Breast epithelium (tissue), 3 donors: Measurements from ENCODE around the gene COL16A1.

Experiments
- POLR2A ChIP-seq: fragments of 450-650 bp; IDR thresholded peaks from one replicate; pipeline ENCODE4 v1.6.1; 2016; ENCODE audit warnings: antibody characterized with exemption, mild to moderate bottlenecking, moderate library complexity
- POLR2AphosphoS5 ChIP-seq, 3 donors: sonication (generic); formaldehyde crosslinking; IDR thresholded peaks; one replicate each; pipeline ENCODE4 v1.6.1; 2017; ENCODE audit warnings: antibody characterized with exemption in 3 of 3
- TF ChIP-seq, protein P1 (sequence below), 3 donors: fragments of 450-650 bp; IDR thresholded peaks; one replicate each; pipeline ENCODE4 v1.5.1; 2016 to 2017; ENCODE audit warnings: antibody characterized with exemption in 3 of 3, mild to moderate bottlenecking in 3 of 3, moderate library complexity in 3 of 3

DNA sequence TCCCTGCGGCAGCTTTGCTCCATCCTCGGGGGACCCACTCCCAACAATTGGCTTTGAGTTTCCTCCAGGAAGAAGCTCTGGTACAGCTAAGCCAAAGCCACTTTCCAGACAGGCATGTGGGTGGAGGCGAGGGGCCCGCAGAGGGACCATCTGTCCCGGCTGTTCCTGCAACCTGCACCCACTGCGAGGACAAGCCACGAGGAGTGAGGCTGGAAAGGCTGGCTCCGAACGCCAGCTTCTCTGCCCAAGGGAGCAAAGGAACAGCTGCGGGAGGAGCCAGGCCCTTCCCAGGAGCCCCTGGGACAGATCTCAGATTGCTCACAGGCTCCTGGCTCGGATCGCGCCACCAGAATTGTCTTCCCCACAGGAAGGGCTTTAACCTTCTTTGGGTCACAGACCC is 30.8 kb downstream of the COL16A1 start:
- TF ChIP-seq, protein P1, sequence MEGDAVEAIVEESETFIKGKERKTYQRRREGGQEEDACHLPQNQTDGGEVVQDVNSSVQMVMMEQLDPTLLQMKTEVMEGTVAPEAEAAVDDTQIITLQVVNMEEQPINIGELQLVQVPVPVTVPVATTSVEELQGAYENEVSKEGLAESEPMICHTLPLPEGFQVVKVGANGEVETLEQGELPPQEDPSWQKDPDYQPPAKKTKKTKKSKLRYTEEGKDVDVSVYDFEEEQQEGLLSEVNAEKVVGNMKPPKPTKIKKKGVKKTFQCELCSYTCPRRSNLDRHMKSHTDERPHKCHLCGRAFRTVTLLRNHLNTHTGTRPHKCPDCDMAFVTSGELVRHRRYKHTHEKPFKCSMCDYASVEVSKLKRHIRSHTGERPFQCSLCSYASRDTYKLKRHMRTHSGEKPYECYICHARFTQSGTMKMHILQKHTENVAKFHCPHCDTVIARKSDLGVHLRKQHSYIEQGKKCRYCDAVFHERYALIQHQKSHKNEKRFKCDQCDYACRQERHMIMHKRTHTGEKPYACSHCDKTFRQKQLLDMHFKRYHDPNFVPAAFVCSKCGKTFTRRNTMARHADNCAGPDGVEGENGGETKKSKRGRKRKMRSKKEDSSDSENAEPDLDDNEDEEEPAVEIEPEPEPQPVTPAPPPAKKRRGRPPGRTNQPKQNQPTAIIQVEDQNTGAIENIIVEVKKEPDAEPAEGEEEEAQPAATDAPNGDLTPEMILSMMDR (IDR thresholded peaks at IDR 0.05), result no peak
- TF ChIP-seq POLR2A, result no peak
- no peak for TF ChIP-seq POLR2AphosphoS5 (IDR thresholded peaks at IDR 0.05)
